Uterus (tissue), 2 donors: ENCODE measurements around the gene ZHX3.

ENCODE experiments used
- CTCF ChIP-seq, 4 experiments: fragments of 200-600 bp in 2 of 4; fragments of 450-650 bp in 2 of 4; sonication (generic) in 2 of 4; IDR thresholded peaks; one replicate each; pipeline ENCODE4 v1.5.1; 2016 to 2019; ENCODE audit warnings: antibody characterized with exemption in 4 of 4, mild to moderate bottlenecking in 2 of 4, moderate library complexity in 1 of 4
- POLR2A ChIP-seq, 2 donors: fragments of 450-650 bp; IDR thresholded peaks; one replicate each; pipeline ENCODE4 v1.6.1; 2016; ENCODE audit warnings: antibody characterized with exemption in 2 of 2, mild to moderate bottlenecking in 1 of 2, moderate library complexity in 1 of 2

- TF ChIP-seq CTCF (IDR thresholded peaks at IDR 0.05) (no peak), POLR2A (IDR thresholded peaks at IDR 0.05) (no peak)
These were observed 8.7 kb downstream of the ZHX3 start for GRCh38 chr20:41308726-41309413.
